Measurements from ENCODE around the gene NCR1.
"Not testable (repeated sequence)": the region's sequence is repeated elsewhere in the genome, so short reads cannot be mapped to it uniquely, and the experiment has no call there.

Gene NCR1

GRCh38 chr19:54943772-54944361, 37.9 kb downstream of the NCR1 start:
- not testable (repeated sequence) for H3K36me3 Mint-ChIP-seq, H3K9me3 Mint-ChIP-seq, H3K27me3 Mint-ChIP-seq, H3K4me3 Mint-ChIP-seq, H3K27ac Mint-ChIP-seq, H3K4me1 Mint-ChIP-seq

- Mint-ChIP-seq H3K36me3 (no peaks in the 10 kb centered on the region), H3K27ac (no peak within 1 kb of the TSS), H3K27me3 (no peaks in the 10 kb centered on the region), H3K4me1 (no peaks in the 10 kb centered on the region), H3K9me3 (no peaks in the 10 kb centered on the region), H3K4me3 (no peak within 1 kb of the TSS)
Observed at GRCh38 chr19:54947381-54947780, 41.4 kb downstream of the NCR1 start, which contains the start of gene NLRP7. NLRP7 (minus strand) TSS chr19:54947530.

- Mint-ChIP-seq H3K4me1 (no peaks in the 10 kb centered on the region), H3K9me3 (no peaks in the 10 kb centered on the region), H3K27me3 (peaks cover 1% of the 10 kb centered on the region), H3K4me3 (no peak overlapping the region), H3K36me3 (no peaks in the 10 kb centered on the region), H3K27ac (no peak overlapping the region)
Observed at GRCh38 chr19:54949412-54949811, 43.5 kb downstream of the NCR1 start.

GRCh38 chr19:54950580-54950979, 44.6 kb downstream of the NCR1 start:
- not testable (repeated sequence) for H3K9me3 Mint-ChIP-seq, H3K36me3 Mint-ChIP-seq, H3K4me3 Mint-ChIP-seq, H3K27me3 Mint-ChIP-seq, H3K4me1 Mint-ChIP-seq, H3K27ac Mint-ChIP-seq

- H3K9me3 Mint-ChIP-seq = no peaks in the 10 kb centered on the region
- H3K27ac Mint-ChIP-seq = no peak overlapping the region
- no peaks in the 10 kb centered on the region for H3K36me3 Mint-ChIP-seq
- peaks cover 2% of the 10 kb centered on the region for H3K27me3 Mint-ChIP-seq
- no peak overlapping the region for H3K4me3 Mint-ChIP-seq
- H3K4me1 Mint-ChIP-seq = no peaks in the 10 kb centered on the region
Observed at GRCh38 chr19:54952591-54953344, 46.8 kb downstream of the NCR1 start.

GRCh38 chr19:54953345-54953713, 47.4 kb downstream of the NCR1 start:
- H3K9me3 Mint-ChIP-seq, H3K4me1 Mint-ChIP-seq, H3K27ac Mint-ChIP-seq, H3K36me3 Mint-ChIP-seq, H3K4me3 Mint-ChIP-seq, H3K27me3 Mint-ChIP-seq: not testable (repeated sequence)

- Mint-ChIP-seq H3K27ac (no peak overlapping the region), H3K9me3 (no peaks in the 10 kb centered on the region), H3K4me1 (peaks cover 6% of the 10 kb centered on the region)
Observed at GRCh38 chr19:54955376-54955775, 49.4 kb downstream of the NCR1 start.

GRCh38 chr19:54959840-54960239, 53.9 kb downstream of the NCR1 start:
- Mint-ChIP-seq H3K4me1 (peaks cover 6% of the 10 kb centered on the region), H3K9me3 (no peaks in the 10 kb centered on the region), H3K36me3 (no peaks in the 10 kb centered on the region), H3K4me3 (no peak overlapping the region), H3K27me3 (peaks cover 9% of the 10 kb centered on the region), H3K27ac (no peak overlapping the region)

More at GRCh38 chr19:54955376-54955775, 49.4 kb downstream of the NCR1 start:
- Mint-ChIP-seq H3K4me3 (no peak overlapping the region), H3K27me3 (peaks cover 10% of the 10 kb centered on the region), H3K36me3 (no peaks in the 10 kb centered on the region)
